OCI-LY3 (cell line): Measurements from ENCODE around the gene ENPP3.

Experiments used
- CTCF ChIP-seq: fragments of 200-600, 300-600 bp; sonication (generic); IDR thresholded peaks from 2 replicates; pipeline ENCODE4 v1.5.1; 2014; ENCODE audit warnings: antibody characterized with exemption, low read length, low read depth
- EZH2phosphoT487 ChIP-seq: fragments of 200-600 bp; shearing (Covaris generic); IDR thresholded peaks from 2 replicates; pipeline ENCODE4 v1.6.1; 2018; ENCODE audit warnings: antibody characterized with exemption, mixed run types, low read depth

GRCh38 chr6:131615275-131615674 is 21.8 kb upstream of the ENPP3 start:
- TF ChIP-seq CTCF (no peak), EZH2phosphoT487 (no peak)
